Measurements from ENCODE around the gene ST6GALNAC6.
A peak's percentile ranks its signal among the peaks of the same experiment; 100 is the strongest.

The ST6GALNAC6 gene

GRCh38 chr9:127887792-127888191, 11.6 kb downstream of the ST6GALNAC6 start:
- TF ChIP-seq CTCF (IDR thresholded peaks at IDR 0.05; ENCODE audit: poor library complexity, severe bottlenecking) = no peak
- H3K4me3 ChIP-seq (ENCODE audit: severe bottlenecking) = no peak overlapping the region
- H3K4me1 ChIP-seq (ENCODE audit: insufficient read depth, poor library complexity, severe bottlenecking) = no peaks in the 10 kb centered on the region
- DNase-seq (ENCODE audit: low spot score) (no peak), ATAC-seq (ENCODE audit: low read depth) (peak; percentile 62; the same call in 2 of the 3 replicates)
- H3K36me3 ChIP-seq (ENCODE audit: low read depth) = peaks cover 39% of the 10 kb centered on the region
- no peaks in the 10 kb centered on the region for H3K27me3 ChIP-seq (ENCODE audit: insufficient read depth, poor library complexity, severe bottlenecking)
- no peak overlapping the region for H3K27ac ChIP-seq (ENCODE audit: poor library complexity, severe bottlenecking)
- no peaks in the 10 kb centered on the region for H3K9me3 ChIP-seq (ENCODE audit: severe bottlenecking)

GRCh38 chr9:127886401-127886972, 12.9 kb downstream of the ST6GALNAC6 start:
- DNase-seq (ENCODE audit: low spot score) = peak; percentile 56
- ATAC-seq (ENCODE audit: low read depth) = 0 out of 3 replicates have a peak, but pooled peaks have one; percentile 22
- H3K27ac ChIP-seq (ENCODE audit: poor library complexity, severe bottlenecking) = no peak overlapping the region
- no peaks in the 10 kb centered on the region for H3K27me3 ChIP-seq (ENCODE audit: insufficient read depth, poor library complexity, severe bottlenecking)
- no peaks in the 10 kb centered on the region for H3K4me1 ChIP-seq (ENCODE audit: insufficient read depth, poor library complexity, severe bottlenecking)
- no peak for TF ChIP-seq CTCF (IDR thresholded peaks at IDR 0.05; ENCODE audit: poor library complexity, severe bottlenecking)
- H3K9me3 ChIP-seq (ENCODE audit: severe bottlenecking) = no peaks in the 10 kb centered on the region
- no peak overlapping the region for H3K4me3 ChIP-seq (ENCODE audit: severe bottlenecking)
- H3K36me3 ChIP-seq (ENCODE audit: low read depth) = peaks cover 36% of the 10 kb centered on the region

- Histone ChIP-seq H3K27ac (ENCODE audit: poor library complexity, severe bottlenecking) (no peak overlapping the region), H3K27me3 (ENCODE audit: insufficient read depth, poor library complexity, severe bottlenecking) (no peaks in the 10 kb centered on the region), H3K4me3 (ENCODE audit: severe bottlenecking) (no peak overlapping the region), H3K36me3 (ENCODE audit: low read depth) (peaks cover 29% of the 10 kb centered on the region), H3K9me3 (ENCODE audit: severe bottlenecking) (no peaks in the 10 kb centered on the region), H3K4me1 (ENCODE audit: insufficient read depth, poor library complexity, severe bottlenecking) (no peaks in the 10 kb centered on the region)
- DNase-seq (ENCODE audit: low spot score) (no peak), ATAC-seq (ENCODE audit: low read depth) (no peak)
- no peak for TF ChIP-seq CTCF (IDR thresholded peaks at IDR 0.05; ENCODE audit: poor library complexity, severe bottlenecking)
Observed at GRCh38 chr9:127885508-127886281, 13.7 kb downstream of the ST6GALNAC6 start.

- H3K27ac ChIP-seq (ENCODE audit: poor library complexity, severe bottlenecking) = no peak overlapping the region
Observed at GRCh38 chr9:127884976-127885490, 14.4 kb downstream of the ST6GALNAC6 start.

More at GRCh38 chr9:127884976-127885490, 14.4 kb downstream of the ST6GALNAC6 start:
- Histone ChIP-seq H3K27me3 (ENCODE audit: insufficient read depth, poor library complexity, severe bottlenecking) (no peaks in the 10 kb centered on the region), H3K9me3 (ENCODE audit: severe bottlenecking) (no peaks in the 10 kb centered on the region), H3K36me3 (ENCODE audit: low read depth) (peaks cover 22% of the 10 kb centered on the region), H3K4me1 (ENCODE audit: insufficient read depth, poor library complexity, severe bottlenecking) (no peaks in the 10 kb centered on the region), H3K4me3 (ENCODE audit: severe bottlenecking) (no peak overlapping the region)
- DNase-seq (ENCODE audit: low spot score) (no peak), ATAC-seq (ENCODE audit: low read depth) (no peak)
- no peak for TF ChIP-seq CTCF (IDR thresholded peaks at IDR 0.05; ENCODE audit: poor library complexity, severe bottlenecking)
